GM23248 (cell line): ENCODE results near the gene TP53I13.

ENCODE experiments used
- EZH2 ChIP-seq: fragments of 200-600 bp; sonication (generic); IDR thresholded peaks from 2 replicates; pipeline ENCODE4 v1.6.1; 2018; ENCODE audit warnings: antibody characterized with exemption, mild to moderate bottlenecking; ENCODE audit not compliant: insufficient read depth, poor library complexity, severe bottlenecking
- EZH2phosphoT487 ChIP-seq: fragments of 200-600 bp; sonication (generic); IDR thresholded peaks from 2 replicates; pipeline ENCODE4 v1.6.1; 2018; ENCODE audit warnings: antibody characterized with exemption, moderate library complexity, mild to moderate bottlenecking, low read depth; ENCODE audit not compliant: insufficient read depth

DNA sequence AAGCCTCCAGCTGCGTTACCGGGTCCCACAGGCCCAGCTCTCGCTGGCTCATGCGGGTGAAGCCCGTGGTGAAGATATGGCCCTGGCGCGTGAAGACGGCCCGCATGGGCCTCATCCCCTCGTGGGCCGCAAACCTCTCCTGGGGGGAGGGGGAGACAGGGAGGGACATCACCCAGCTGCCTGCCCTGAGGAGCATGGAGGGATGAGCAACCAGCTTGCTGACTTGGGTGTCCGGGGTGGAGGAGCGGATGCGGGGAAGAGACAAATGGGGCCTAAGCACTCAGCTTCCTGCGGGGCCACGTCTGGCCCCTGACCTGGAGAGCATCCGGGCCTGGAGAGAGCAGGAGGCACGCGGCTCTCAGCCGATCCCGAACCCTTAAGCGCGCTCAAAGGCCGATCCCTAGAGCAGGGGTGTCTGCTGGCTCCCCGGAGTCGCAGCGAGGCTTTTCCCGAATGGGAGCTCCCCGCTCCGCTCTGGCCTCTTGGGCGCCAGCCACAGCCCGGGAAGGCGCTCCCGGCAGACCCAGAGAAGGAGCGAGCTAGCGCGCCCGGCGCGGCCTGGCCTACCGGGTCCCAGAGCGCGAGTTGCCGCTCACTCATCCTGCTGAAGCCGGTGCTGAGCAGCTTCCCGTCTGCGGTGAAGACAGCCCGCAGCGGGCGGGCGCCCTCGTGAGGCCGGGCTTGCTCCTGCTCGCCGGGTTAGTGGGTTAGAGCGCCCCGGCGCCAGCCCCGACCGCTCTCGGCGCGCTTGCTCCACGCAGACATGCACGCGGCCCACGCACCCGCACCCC, 49.2 kb downstream of the TP53I13 start:
- TF ChIP-seq EZH2 (no peak), EZH2phosphoT487 (no peak)
